Gastrocnemius medialis (tissue), 4 donors: ENCODE results near the gene KIF21B.

Experiments used
- POLR2A ChIP-seq, 2 donors: fragments of 450-650 bp; IDR thresholded peaks; one replicate each; pipeline ENCODE4 v1.6.1; 2017; ENCODE audit warnings: antibody characterized with exemption in 2 of 2, mild to moderate bottlenecking in 2 of 2, moderate library complexity in 2 of 2
- TF ChIP-seq, protein P1 (sequence below), 5 experiments: fragments of 450-650 bp in 3 of 5; fragments of 200-600 bp in 2 of 5; sonication (generic) in 2 of 5; IDR thresholded peaks in 4 of 5; conservative IDR thresholded peaks in 1 of 5; 1 replicate in 4 of 5; 2 replicates in 1 of 5; pipeline ENCODE4 v1.5.1; 2016 to 2019; ENCODE audit warnings: antibody characterized with exemption in 5 of 5, mild to moderate bottlenecking in 3 of 5, moderate library complexity in 3 of 5

DNA sequence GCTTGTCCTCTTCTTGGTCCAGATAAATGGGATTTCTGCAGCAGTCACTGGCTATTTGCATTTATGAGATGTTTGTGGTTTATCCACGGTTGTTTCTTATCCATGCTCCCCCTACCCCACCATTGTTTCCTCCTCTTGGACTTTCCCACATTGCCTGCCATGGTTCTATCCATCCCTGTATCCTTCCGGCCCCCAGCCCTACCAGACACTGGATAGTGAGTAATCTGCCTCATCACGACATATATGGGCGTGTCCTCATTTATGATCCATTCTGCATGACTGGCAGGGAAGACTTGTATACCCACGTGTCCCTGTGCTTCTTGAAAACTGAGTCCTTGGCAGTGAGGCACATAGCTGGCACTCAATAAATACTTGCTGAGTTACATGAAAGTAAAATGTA, 48.6 kb upstream of the KIF21B start:
- TF ChIP-seq, protein P1, sequence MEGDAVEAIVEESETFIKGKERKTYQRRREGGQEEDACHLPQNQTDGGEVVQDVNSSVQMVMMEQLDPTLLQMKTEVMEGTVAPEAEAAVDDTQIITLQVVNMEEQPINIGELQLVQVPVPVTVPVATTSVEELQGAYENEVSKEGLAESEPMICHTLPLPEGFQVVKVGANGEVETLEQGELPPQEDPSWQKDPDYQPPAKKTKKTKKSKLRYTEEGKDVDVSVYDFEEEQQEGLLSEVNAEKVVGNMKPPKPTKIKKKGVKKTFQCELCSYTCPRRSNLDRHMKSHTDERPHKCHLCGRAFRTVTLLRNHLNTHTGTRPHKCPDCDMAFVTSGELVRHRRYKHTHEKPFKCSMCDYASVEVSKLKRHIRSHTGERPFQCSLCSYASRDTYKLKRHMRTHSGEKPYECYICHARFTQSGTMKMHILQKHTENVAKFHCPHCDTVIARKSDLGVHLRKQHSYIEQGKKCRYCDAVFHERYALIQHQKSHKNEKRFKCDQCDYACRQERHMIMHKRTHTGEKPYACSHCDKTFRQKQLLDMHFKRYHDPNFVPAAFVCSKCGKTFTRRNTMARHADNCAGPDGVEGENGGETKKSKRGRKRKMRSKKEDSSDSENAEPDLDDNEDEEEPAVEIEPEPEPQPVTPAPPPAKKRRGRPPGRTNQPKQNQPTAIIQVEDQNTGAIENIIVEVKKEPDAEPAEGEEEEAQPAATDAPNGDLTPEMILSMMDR (IDR thresholded peaks at IDR 0.05 in 4 of 5, conservative IDR thresholded peaks at IDR 0.05 in 1 of 5): no peak
- TF ChIP-seq POLR2A (IDR thresholded peaks at IDR 0.05): no peak
